Panc1 (cell line): ENCODE results near the gene MYCBP2. TPM values are rescaled to one million over a fixed set of nuclear protein-coding genes. Genes with fewer than 3 reads are reported as not detected.

ENCODE experiments used
- ATAC-seq: fragments of 200-7000 bp; cut with Tn5 transposase; 2 replicates; pipeline ENCODE4 v1.9.1; 2020; ENCODE audit warnings: mild to moderate bottlenecking, moderate library complexity
- Bru-seq: library from RNA; stranded (reverse); fragments of 400-500 nt; gene quantifications from one replicate; lab custom pipeline; 2021; lab: Mats Ljungman, UMichigan
- BruChase-seq, 2 experiments: library from RNA; stranded (reverse); fragments of 400-500 nt; gene quantifications; one replicate each; lab custom pipeline; 2021; lab: Mats Ljungman, UMichigan
- BruUV-seq: library from RNA; stranded (reverse); fragments of 400-500 nt; replicated peaks from 2 replicates; lab custom pipeline; 2021; lab: Mats Ljungman, UMichigan
- CTCF ChIA-PET: fragments of 300-600 bp; sonication (Branson Sonifier 250); formaldehyde crosslinking; loops from one replicate; lab custom pipeline; 2022; ENCODE audit warnings: antibody characterized with exemption; lab: Charles Lee
- POLR2A ChIA-PET: fragments of 300-600 bp; sonication (Branson Sonifier 250); formaldehyde crosslinking; loops from one replicate; lab custom pipeline; 2022; ENCODE audit warnings: antibody characterized with exemption; lab: Charles Lee
- DNase-seq: peaks from one replicate; pipeline ENCODE4 v3.0.0-alpha.2; 2010; ENCODE audit warnings: low read depth, low spot score
- H3K27ac ChIP-seq: 2 replicates; pipeline ENCODE4 v1.5.1; 2011; ENCODE audit warnings: mild to moderate bottlenecking, low read length, inconsistent platforms
- H3K27me3 ChIP-seq: fragments of 200-500 bp; sonication (Bioruptor generic); 2 replicates; pipeline ENCODE4 v1.6.0; 2014; ENCODE audit warnings: low read length, inconsistent platforms; ENCODE audit not compliant: control insufficient read depth, insufficient read depth
- H3K36me3 ChIP-seq: fragments of 200-500 bp; sonication (Bioruptor generic); 2 replicates; pipeline ENCODE4 v1.5.1; 2014; ENCODE audit warnings: inconsistent platforms, mild to moderate bottlenecking, low read length, moderate library complexity; ENCODE audit not compliant: control insufficient read depth, insufficient read depth
- H3K4me1 ChIP-seq: 2 replicates; pipeline ENCODE4 v1.5.1; 2011; ENCODE audit warnings: inconsistent platforms, mild to moderate bottlenecking, low read length, moderate library complexity; ENCODE audit not compliant: control insufficient read depth, insufficient read depth
- H3K4me3 ChIP-seq, 2 experiments: 2 replicates each; pipeline ENCODE4 v1.5.1; 2011 to 2012; ENCODE audit warnings: low read depth in 2 of 2, low read length in 2 of 2, mild to moderate bottlenecking in 2 of 2, inconsistent platforms in 1 of 2, moderate library complexity in 1 of 2
- H3K9me3 ChIP-seq: fragments of 200-500 bp; sonication (Bioruptor generic); 2 replicates; pipeline ENCODE4 v1.5.1; 2014; ENCODE audit warnings: low read depth, mild to moderate bottlenecking, inconsistent platforms, low read length, moderate library complexity; ENCODE audit not compliant: control insufficient read depth, insufficient read depth
- POLR2AphosphoS5 ChIP-seq: IDR thresholded peaks from 2 replicates; pipeline ENCODE4 v1.6.1; 2012; ENCODE audit warnings: mild to moderate bottlenecking, low read depth, low read length, moderate library complexity
- SIN3A ChIP-seq: IDR thresholded peaks from 2 replicates; pipeline ENCODE4 v1.6.1; 2012; ENCODE audit warnings: low read depth, mild to moderate bottlenecking, low read length, moderate library complexity, borderline replicate concordance; ENCODE audit not compliant: insufficient read depth
- TCF7L2 ChIP-seq: IDR thresholded peaks from 2 replicates; pipeline ENCODE4 v1.6.1; 2011; ENCODE audit warnings: mild to moderate bottlenecking, low read depth, low read length, inconsistent platforms
- in situ Hi-C: cut with HindIII; loops from 2 replicates; pipeline ENCODE4 v1.10.0; 2016; ENCODE audit warnings: low sequenced_read_pairs, low pct_unique_long_range_greater_than_20kb
- intact Hi-C: fragments of 100-400 bp; cut with micrococcal nuclease; formaldehyde crosslinking; loops from one replicate; pipeline ENCODE4 v1.10.0; 2022; ENCODE audit not compliant: unreplicated experiment
- long read RNA-seq: library from polyadenylated mRNA; unstranded; transcript quantifications from one replicate; pipeline ENCODE4 v2.0.0, GENCODE V29; 2021; ENCODE audit not compliant: unreplicated experiment
- polyA plus RNA-seq: library from polyadenylated mRNA; unstranded; fragments of >200 nt; gene quantifications from one replicate; pipeline ENCODE4 v1.2.1, GENCODE V29; 2012; ENCODE audit warnings: missing spikeins; ENCODE audit not compliant: insufficient read length
- total RNA-seq: library from RNA; stranded (reverse); gene quantifications from one replicate; pipeline ENCODE4 v1.2.1, GENCODE V29; 2021; ENCODE audit not compliant: unreplicated experiment
- TF ChIP-seq, protein P1 (sequence below): fragments of 450-650 bp; IDR thresholded peaks from 2 replicates; pipeline ENCODE4 v1.5.1; 2017; ENCODE audit warnings: mild to moderate bottlenecking
- TF ChIP-seq, protein P2 (sequence below), 2 experiments: IDR thresholded peaks; 2 replicates each; pipeline ENCODE4 v1.6.1; 2011 to 2012; ENCODE audit warnings: low read depth in 2 of 2, control low read depth in 1 of 2, low read length in 1 of 2, mild to moderate bottlenecking in 1 of 2, moderate library complexity in 1 of 2; ENCODE audit not compliant: insufficient read depth in 1 of 2

The MYCBP2 gene, protein sequence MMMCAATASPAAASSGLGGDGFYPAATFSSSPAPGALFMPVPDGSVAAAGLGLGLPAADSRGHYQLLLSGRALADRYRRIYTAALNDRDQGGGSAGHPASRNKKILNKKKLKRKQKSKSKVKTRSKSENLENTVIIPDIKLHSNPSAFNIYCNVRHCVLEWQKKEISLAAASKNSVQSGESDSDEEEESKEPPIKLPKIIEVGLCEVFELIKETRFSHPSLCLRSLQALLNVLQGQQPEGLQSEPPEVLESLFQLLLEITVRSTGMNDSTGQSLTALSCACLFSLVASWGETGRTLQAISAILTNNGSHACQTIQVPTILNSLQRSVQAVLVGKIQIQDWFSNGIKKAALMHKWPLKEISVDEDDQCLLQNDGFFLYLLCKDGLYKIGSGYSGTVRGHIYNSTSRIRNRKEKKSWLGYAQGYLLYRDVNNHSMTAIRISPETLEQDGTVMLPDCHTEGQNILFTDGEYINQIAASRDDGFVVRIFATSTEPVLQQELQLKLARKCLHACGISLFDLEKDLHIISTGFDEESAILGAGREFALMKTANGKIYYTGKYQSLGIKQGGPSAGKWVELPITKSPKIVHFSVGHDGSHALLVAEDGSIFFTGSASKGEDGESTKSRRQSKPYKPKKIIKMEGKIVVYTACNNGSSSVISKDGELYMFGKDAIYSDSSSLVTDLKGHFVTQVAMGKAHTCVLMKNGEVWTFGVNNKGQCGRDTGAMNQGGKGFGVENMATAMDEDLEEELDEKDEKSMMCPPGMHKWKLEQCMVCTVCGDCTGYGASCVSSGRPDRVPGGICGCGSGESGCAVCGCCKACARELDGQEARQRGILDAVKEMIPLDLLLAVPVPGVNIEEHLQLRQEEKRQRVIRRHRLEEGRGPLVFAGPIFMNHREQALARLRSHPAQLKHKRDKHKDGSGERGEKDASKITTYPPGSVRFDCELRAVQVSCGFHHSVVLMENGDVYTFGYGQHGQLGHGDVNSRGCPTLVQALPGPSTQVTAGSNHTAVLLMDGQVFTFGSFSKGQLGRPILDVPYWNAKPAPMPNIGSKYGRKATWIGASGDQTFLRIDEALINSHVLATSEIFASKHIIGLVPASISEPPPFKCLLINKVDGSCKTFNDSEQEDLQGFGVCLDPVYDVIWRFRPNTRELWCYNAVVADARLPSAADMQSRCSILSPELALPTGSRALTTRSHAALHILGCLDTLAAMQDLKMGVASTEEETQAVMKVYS (N-terminal part only)
- total RNA-seq (41.4 TPM), Bru-seq, nascent RNA (percentile 73 among the genes with signal in this experiment), BruChase-seq, experiment 1, labeled RNA remaining after a 2-hour chase (percentile 69 among the genes with signal in this experiment), BruChase-seq, experiment 2, labeled RNA remaining after a 6-hour chase (percentile 72 among the genes with signal in this experiment)
- polyA plus RNA-seq, result 22.0 TPM
- long read RNA-seq, partial matches to known transcripts, result 6 of 17 reads
- long read RNA-seq, other reads (novel, unspliced or antisense), result 10 of 17 reads

DNA sequence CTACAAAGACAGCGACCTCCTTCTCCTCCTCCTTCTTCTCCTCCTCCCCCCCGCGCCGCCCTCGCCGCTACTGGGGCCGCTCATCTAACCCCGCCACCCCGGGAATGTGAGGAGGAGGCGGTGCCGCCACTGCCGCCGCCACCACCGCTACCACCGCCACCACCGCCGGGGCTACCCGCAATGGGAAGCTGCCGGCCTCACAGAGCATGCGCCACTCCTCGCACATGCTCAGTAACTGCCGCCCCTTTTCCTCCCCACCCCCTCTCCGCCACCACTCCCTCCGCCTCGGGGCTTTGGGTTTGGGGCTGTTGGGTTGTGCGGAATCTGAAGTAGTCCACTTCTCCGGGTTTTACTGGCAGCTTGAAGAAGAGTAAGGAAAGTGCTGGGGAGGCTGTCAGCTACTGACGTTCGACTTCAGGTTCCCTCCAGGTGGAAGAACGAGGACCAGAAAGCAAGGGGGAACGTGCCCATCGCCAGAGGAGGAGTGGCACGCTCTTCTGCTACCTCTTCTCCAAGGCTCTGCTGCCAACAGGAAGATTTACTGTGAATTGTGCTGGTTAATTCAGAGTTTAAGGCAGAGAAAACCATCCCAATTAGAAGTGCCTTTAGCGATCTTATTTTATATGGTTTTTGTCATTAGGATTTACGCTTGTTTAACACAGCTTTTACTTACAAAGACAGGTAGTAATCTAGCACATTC is at the start of gene MYCBP2:
MYCBP2 (minus strand) TSS at position 190 of the 700 bp plus-strand sequence. CDS start 319 bp downstream, outside the sequence.
- Histone ChIP-seq H3K9me3 (no peaks in the 10 kb centered on the region), H3K27ac (peak within 1 kb of the TSS; percentile 84), H3K4me1 (peaks cover 3% of the 10 kb centered on the region), H3K4me3 (peak within 1 kb of the TSS; percentile 71 to 76), H3K36me3 (no peaks in the 10 kb centered on the region), H3K27me3 (no peaks in the 10 kb centered on the region)
- no peak for TF ChIP-seq TCF7L2
- TF ChIP-seq SIN3A, result 0 out of 2 replicates have a peak, but pooled peaks have one; percentile 64
- TF ChIP-seq, protein P1, sequence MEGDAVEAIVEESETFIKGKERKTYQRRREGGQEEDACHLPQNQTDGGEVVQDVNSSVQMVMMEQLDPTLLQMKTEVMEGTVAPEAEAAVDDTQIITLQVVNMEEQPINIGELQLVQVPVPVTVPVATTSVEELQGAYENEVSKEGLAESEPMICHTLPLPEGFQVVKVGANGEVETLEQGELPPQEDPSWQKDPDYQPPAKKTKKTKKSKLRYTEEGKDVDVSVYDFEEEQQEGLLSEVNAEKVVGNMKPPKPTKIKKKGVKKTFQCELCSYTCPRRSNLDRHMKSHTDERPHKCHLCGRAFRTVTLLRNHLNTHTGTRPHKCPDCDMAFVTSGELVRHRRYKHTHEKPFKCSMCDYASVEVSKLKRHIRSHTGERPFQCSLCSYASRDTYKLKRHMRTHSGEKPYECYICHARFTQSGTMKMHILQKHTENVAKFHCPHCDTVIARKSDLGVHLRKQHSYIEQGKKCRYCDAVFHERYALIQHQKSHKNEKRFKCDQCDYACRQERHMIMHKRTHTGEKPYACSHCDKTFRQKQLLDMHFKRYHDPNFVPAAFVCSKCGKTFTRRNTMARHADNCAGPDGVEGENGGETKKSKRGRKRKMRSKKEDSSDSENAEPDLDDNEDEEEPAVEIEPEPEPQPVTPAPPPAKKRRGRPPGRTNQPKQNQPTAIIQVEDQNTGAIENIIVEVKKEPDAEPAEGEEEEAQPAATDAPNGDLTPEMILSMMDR, result no peak
- TF ChIP-seq, protein P2, sequence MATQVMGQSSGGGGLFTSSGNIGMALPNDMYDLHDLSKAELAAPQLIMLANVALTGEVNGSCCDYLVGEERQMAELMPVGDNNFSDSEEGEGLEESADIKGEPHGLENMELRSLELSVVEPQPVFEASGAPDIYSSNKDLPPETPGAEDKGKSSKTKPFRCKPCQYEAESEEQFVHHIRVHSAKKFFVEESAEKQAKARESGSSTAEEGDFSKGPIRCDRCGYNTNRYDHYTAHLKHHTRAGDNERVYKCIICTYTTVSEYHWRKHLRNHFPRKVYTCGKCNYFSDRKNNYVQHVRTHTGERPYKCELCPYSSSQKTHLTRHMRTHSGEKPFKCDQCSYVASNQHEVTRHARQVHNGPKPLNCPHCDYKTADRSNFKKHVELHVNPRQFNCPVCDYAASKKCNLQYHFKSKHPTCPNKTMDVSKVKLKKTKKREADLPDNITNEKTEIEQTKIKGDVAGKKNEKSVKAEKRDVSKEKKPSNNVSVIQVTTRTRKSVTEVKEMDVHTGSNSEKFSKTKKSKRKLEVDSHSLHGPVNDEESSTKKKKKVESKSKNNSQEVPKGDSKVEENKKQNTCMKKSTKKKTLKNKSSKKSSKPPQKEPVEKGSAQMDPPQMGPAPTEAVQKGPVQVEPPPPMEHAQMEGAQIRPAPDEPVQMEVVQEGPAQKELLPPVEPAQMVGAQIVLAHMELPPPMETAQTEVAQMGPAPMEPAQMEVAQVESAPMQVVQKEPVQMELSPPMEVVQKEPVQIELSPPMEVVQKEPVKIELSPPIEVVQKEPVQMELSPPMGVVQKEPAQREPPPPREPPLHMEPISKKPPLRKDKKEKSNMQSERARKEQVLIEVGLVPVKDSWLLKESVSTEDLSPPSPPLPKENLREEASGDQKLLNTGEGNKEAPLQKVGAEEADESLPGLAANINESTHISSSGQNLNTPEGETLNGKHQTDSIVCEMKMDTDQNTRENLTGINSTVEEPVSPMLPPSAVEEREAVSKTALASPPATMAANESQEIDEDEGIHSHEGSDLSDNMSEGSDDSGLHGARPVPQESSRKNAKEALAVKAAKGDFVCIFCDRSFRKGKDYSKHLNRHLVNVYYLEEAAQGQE (IDR thresholded peaks at IDR 0.05; ENCODE audit: insufficient read depth in 1 of 2, low read depth in 2 of 2, low read length in 1 of 2), result no peak
- TF ChIP-seq POLR2AphosphoS5, result peak; percentile 68; the same call in 1 of the 2 replicates
- in situ Hi-C loops, result no loop called here
- no TSS peak for BruUV-seq
- intact Hi-C loops, result no loop called here
- ChIA-PET POLR2A (interaction anchor here (0.7 kb wide), 1 partner anchor 62 kb away, joined by 3 read pairs; no protein-coding TSS in a partner anchor), CTCF (no interaction called here)
- DNase-seq (peak; percentile 75), ATAC-seq (peak; percentile 87)
